ENCODE data around the gene SPP1.

DNA sequence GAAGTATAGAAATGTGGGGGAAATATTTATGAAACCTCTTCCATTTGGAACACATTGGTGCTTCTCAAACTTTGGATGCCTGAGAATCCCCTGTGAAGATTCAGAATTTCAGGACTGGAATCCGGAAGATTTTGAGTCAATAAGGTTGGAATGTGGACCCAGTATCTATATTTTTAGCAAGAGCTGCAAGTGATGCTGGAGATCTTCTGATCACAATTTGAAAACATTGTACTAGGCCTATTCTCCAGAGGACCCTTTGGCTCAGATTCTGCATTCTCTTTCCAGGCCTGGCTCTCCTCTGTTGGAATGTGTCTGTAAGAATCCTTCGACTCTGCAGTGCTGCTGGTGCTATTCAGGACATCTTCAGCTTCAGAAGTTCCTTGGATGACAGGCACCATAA is 29.6 kb downstream of the SPP1 start:
- TF ChIP-seq, protein P1, sequence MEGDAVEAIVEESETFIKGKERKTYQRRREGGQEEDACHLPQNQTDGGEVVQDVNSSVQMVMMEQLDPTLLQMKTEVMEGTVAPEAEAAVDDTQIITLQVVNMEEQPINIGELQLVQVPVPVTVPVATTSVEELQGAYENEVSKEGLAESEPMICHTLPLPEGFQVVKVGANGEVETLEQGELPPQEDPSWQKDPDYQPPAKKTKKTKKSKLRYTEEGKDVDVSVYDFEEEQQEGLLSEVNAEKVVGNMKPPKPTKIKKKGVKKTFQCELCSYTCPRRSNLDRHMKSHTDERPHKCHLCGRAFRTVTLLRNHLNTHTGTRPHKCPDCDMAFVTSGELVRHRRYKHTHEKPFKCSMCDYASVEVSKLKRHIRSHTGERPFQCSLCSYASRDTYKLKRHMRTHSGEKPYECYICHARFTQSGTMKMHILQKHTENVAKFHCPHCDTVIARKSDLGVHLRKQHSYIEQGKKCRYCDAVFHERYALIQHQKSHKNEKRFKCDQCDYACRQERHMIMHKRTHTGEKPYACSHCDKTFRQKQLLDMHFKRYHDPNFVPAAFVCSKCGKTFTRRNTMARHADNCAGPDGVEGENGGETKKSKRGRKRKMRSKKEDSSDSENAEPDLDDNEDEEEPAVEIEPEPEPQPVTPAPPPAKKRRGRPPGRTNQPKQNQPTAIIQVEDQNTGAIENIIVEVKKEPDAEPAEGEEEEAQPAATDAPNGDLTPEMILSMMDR (IDR thresholded peaks at IDR 0.05; ENCODE audit: borderline replicate concordance, extremely low read depth, low read length, poor library complexity, severe bottlenecking), result no peak
- TF ChIP-seq EZH2 (IDR thresholded peaks at IDR 0.05; ENCODE audit: borderline replicate concordance, low read depth, low read length, severe bottlenecking), result no peak
